ENCODE measurements around the gene ESPNL.
A peak's percentile ranks its signal among the peaks of the same experiment; 100 is the strongest.
"Not testable (repeated sequence)": the region's sequence is repeated elsewhere in the genome, so short reads cannot be mapped to it uniquely, and the experiment has no call there.

The ESPNL gene

GRCh38 chr2:238168196-238169047, 68.3 kb downstream of the ESPNL start:
- peak overlapping the region; percentile 26 to 48 for H3K27ac Mint-ChIP-seq
- no peak overlapping the region for H3K4me3 Mint-ChIP-seq

DNA sequence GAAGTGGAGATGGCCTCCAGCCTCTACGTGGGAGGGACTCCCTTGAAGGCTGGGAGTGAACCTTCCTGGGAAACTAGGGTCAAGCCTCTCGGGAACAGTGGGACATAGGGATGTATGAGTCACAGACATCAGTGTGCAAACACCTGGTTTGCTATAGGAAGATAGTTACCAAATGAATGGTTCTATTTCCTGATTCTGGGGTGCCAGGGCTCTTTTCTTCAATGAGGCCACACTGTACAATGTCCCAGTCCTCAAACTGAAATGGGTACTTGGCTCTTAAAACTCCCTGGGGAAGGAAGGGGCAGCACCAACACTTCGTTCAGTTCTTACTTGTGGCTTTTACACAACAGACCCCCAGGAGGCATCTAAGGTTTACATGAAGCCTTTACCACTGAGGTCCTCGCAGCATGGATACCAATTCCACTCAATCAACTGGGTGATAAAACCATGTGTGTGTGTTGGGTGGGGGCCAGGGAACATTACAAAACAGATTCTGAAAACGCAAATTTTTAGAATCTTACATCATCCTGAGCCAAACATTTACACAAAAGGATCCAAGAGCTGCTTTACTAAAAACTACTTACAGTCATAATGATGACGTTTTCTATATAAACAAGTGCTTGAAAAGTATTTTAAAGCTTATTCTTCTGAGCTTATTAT, 69.0 kb downstream of the ESPNL start:
- DNase-seq (peak in 1 of 2 donors; percentile 5), ATAC-seq (no peak)
- H3K27ac Mint-ChIP-seq: peak overlapping the region in 1 of 2 donors; percentile 52
- no peak overlapping the region for H3K4me3 Mint-ChIP-seq
- peaks cover 19% of the 10 kb centered on the region for H3K27me3 Mint-ChIP-seq
- no peaks in the 10 kb centered on the region for H3K9me3 Mint-ChIP-seq
- peaks cover 17% of the 10 kb centered on the region for H3K4me1 Mint-ChIP-seq

More at GRCh38 chr2:238168196-238169047, 68.3 kb downstream of the ESPNL start:
- Mint-ChIP-seq H3K9me3 (no peaks in the 10 kb centered on the region), H3K4me1 (peaks cover 17% of the 10 kb centered on the region), H3K27me3 (peaks cover 21% of the 10 kb centered on the region)
- no peak for ATAC-seq
- peak in 1 of 2 donors; percentile 6 for DNase-seq

DNA sequence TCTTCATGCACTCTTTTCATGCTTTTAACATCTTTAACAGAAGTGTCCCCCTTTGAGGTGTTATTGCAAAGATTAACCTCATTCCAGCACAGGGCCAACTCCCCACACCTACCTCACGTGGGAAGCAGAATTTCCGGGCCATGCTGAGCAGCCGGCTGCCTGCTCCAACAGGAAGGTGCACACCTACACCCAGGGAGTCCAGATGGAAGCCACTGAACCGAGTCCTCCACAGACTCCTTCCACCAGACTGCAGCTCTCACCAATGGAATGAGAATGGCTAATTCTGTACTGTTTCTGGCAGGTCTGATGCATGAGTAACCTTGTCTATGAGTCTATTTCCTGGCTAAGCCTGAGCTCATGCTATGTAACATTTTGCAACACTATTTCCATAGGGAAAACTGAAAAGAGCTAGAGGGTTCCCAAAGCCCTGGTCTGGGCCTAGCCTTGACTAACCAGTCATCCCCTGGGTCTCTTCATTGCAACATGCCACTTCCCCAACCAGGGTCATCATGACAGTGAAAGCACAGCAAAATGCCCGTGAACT, 69.6 kb downstream of the ESPNL start:
- no peaks in the 10 kb centered on the region for H3K9me3 Mint-ChIP-seq
- peaks cover 11% of the 10 kb centered on the region for H3K4me1 Mint-ChIP-seq
- ATAC-seq (no peak), DNase-seq (no peak)
- H3K27me3 Mint-ChIP-seq: peaks cover 13% of the 10 kb centered on the region
- H3K27ac Mint-ChIP-seq: peak overlapping the region; percentile 52 to 82
- H3K4me3 Mint-ChIP-seq: no peak overlapping the region

GRCh38 chr2:238170386-238171071, 70.4 kb downstream of the ESPNL start:
- H3K4me1 Mint-ChIP-seq: peaks cover 7% of the 10 kb centered on the region
- H3K27ac Mint-ChIP-seq: peak overlapping the region in 1 of 2 donors; percentile 16
- no peak for ATAC-seq

DNA sequence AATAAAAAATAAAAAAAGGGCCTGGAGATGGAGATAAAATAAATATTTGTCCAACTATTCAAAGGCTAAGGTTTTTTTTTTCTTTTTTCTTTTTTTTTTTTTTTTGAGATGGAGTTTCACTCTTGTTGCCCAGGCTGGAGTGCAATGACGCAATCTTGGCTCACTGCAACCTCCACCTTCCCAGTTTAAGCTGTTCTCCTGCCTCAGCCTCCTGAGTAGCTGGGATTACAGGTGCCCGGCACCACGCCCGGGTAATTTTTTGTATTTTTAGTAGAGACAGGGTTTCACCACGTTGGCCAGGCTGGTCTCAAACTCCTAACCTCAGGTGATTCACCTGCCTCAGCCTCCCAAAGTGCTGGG, 70.9 kb downstream of the ESPNL start:
- not testable (repeated sequence) for H3K27me3 Mint-ChIP-seq, H3K4me3 Mint-ChIP-seq, H3K27ac Mint-ChIP-seq, H3K9me3 Mint-ChIP-seq, DNase-seq, H3K4me1 Mint-ChIP-seq, ATAC-seq

More at GRCh38 chr2:238170386-238171071, 70.4 kb downstream of the ESPNL start:
- H3K4me3 Mint-ChIP-seq: no peak overlapping the region
- no peaks in the 10 kb centered on the region for H3K9me3 Mint-ChIP-seq
- peaks cover 5% of the 10 kb centered on the region for H3K27me3 Mint-ChIP-seq
- DNase-seq: no peak

DNA sequence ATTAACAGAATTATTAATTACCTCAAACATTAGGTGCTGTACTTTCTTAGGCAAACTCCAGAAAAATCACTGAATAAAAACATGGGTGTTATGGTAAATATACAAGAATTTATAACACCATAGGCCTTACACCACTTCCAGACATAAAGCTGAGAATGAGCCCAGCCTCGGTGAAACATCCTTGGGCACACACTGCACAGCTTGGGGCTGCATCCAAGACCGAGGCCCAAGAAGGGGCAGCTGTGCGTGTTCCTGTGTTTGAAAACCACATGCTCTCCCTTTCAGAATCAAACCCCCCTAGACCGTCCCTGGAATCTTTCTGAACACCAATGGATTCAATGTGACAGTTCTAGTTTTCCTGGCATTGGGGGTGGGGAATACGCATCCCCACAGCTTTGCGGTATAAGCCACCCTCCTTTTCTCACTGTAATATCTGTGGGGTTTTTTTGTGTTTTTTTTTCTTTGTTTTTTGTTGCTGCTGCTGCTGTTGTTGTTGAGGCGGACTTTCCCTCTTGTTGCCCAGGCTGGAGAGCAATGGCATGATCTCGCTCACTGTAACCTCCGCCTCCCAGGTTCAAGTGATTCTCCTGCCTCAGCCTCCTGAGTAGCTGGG, 71.5 kb downstream of the ESPNL start:
- Mint-ChIP-seq H3K27ac (peak overlapping the region in 1 of 2 donors; percentile 82), H3K9me3 (no peaks in the 10 kb centered on the region), H3K4me3 (no peak overlapping the region), H3K27me3 (no peaks in the 10 kb centered on the region), H3K4me1 (peaks cover 7% of the 10 kb centered on the region)
- ATAC-seq: no peak
- DNase-seq: no peak

DNA sequence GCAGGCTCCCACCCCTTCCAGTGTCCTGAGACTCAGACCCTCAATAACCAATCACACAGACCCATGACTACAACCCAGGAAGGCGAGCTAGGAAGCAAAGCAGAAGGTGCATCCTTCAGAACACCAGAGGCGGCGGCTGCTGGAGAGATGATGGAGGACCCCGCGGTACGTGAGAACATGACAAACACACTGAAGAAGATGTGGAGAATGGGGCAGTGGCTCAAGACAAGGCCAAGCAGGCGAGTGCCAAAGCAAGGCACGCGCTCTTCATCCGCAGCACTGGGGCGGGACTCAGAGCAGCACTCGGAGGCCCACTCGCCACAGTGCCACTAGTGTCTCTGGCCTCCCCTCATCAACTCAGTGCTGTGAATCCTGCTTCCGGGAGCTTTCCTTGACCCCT, 72.3 kb downstream of the ESPNL start:
- no peak overlapping the region for H3K4me3 Mint-ChIP-seq
- no peaks in the 10 kb centered on the region for H3K9me3 Mint-ChIP-seq
- ATAC-seq (no peak), DNase-seq (no peak)
- H3K27ac Mint-ChIP-seq: no peak overlapping the region
- no peaks in the 10 kb centered on the region for H3K27me3 Mint-ChIP-seq
- peaks cover 7% of the 10 kb centered on the region for H3K4me1 Mint-ChIP-seq

DNA sequence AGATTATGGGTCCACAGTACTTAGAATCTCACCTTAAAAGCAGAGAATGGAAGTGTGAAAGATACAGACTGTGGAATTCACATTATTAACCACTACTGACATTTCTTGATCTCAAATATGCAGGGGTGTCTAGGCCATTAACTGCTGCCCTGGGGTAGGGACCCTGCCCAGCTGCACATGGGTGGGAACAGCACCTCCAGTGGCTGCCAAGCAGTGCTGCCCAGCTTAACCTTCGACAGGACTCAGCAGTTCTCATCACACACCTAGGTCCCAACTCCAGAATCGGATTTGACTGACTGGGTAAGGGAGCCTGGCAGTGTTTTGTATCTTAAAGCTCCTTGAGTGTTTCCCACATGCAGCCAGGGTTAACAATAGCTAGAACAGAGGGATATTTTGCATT, 73.6 kb downstream of the ESPNL start:
- Mint-ChIP-seq H3K9me3 (no peaks in the 10 kb centered on the region), H3K27ac (no peak overlapping the region), H3K4me1 (peaks cover 7% of the 10 kb centered on the region), H3K4me3 (no peak overlapping the region), H3K27me3 (no peaks in the 10 kb centered on the region)
- ATAC-seq (no peak), DNase-seq (no peak)

DNA sequence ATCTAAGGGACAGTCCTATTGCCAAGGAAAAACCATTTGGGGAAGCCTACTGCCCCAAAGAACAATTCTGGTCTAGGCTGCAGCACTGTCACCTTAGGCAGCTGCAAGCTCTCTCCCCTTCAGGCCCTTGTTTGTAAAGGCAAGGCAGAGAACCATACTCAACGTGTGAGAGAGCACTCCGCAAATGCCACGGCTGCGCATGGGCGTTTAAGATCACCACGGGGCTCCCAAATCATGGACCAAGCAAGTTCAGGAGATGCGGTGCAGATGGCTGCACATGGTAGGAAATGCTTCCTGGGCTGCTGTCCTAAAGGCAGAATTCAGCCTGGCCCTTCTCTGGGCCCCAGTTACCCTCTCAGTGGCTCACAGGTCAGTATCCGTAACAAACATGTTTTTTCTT, 74.2 kb downstream of the ESPNL start:
- peaks cover 7% of the 10 kb centered on the region for H3K4me1 Mint-ChIP-seq
- ATAC-seq: no peak
- no peaks in the 10 kb centered on the region for H3K9me3 Mint-ChIP-seq
- no peak overlapping the region for H3K4me3 Mint-ChIP-seq
- H3K27me3 Mint-ChIP-seq: no peaks in the 10 kb centered on the region
- H3K27ac Mint-ChIP-seq: no peak overlapping the region
- no peak for DNase-seq

GRCh38 chr2:238174701-238175100, 74.6 kb downstream of the ESPNL start:
- ATAC-seq (no peak), DNase-seq (no peak)
- Mint-ChIP-seq H3K9me3 (no peaks in the 10 kb centered on the region), H3K27me3 (no peaks in the 10 kb centered on the region), H3K27ac (no peak overlapping the region), H3K4me1 (peaks cover 5% of the 10 kb centered on the region), H3K4me3 (no peak overlapping the region)

DNA sequence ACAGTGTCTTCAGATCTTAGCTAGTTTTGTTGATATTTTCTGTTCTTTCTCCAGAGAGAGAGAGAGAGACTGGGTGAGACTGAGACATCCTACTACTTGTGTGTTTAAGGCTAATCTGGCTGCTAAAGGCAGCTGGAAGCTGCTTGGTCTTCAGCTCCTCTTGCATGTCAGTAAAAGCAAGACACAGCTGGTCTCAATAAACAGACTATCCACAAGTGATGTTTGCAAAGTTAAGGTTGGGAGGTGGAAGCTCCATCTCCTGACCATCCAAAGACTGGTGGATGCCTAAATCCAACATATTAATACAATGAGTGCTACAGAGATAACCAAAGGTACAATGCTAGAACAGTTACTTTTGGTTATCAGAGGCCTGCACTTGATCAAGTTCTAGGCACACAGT, 76.5 kb downstream of the ESPNL start:
- H3K27ac Mint-ChIP-seq: no peak overlapping the region
- H3K4me1 Mint-ChIP-seq: no peaks in the 10 kb centered on the region
- no peaks in the 10 kb centered on the region for H3K9me3 Mint-ChIP-seq
- no peaks in the 10 kb centered on the region for H3K27me3 Mint-ChIP-seq
- H3K4me3 Mint-ChIP-seq: no peak overlapping the region
- no peak for ATAC-seq
- no peak for DNase-seq

DNA sequence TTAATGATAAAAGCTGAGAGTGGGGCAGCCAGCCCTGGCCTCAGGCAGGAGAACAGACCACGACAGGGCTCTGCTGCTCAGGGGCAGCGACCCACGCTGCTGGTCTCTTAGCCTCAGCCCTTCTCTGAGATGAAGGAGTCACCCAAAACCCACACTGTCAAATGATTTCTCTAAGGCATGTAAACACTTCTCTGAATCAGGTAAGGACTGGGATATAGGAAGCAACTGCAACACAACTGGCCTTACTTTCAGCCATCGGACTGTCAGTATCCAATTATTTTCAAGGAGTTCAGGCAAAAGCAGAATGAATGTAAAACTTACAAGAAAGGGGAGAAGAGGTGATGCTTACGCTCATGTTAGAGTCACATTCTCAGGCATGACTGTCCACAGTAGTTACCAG, 80.4 kb downstream of the ESPNL start:
- Mint-ChIP-seq H3K27me3 (no peaks in the 10 kb centered on the region), H3K4me1 (peaks cover 14% of the 10 kb centered on the region), H3K4me3 (no peak overlapping the region), H3K9me3 (no peaks in the 10 kb centered on the region), H3K27ac (no peak overlapping the region)
- ATAC-seq (no peak), DNase-seq (no peak)

- ATAC-seq (no peak), DNase-seq (no peak)
- Mint-ChIP-seq H3K27ac (no peak overlapping the region), H3K4me3 (no peak overlapping the region), H3K9me3 (no peaks in the 10 kb centered on the region), H3K27me3 (no peaks in the 10 kb centered on the region), H3K4me1 (peaks cover 14% of the 10 kb centered on the region)
These were observed 82.2 kb downstream of the ESPNL start for GRCh38 chr2:238182362-238182761.
